Measurements from ENCODE around the gene NDUFV3.

NDUFV3 gene

GRCh38 chr21:42855937-42856335, 37.2 kb upstream of the NDUFV3 start:
- Histone ChIP-seq H3K4me3 (ENCODE audit: low read depth in 1 of 2, low read length in 2 of 2) (no peak overlapping the region), H3K27me3 (ENCODE audit: insufficient read depth, low read length, poor library complexity) (no peaks in the 10 kb centered on the region), H3K9me3 (ENCODE audit: insufficient read depth, low read length, severe bottlenecking) (no peaks in the 10 kb centered on the region), H3K27ac (ENCODE audit: low read length) (no peak overlapping the region), H2AFZ (ENCODE audit: low read depth, low read length) (no peak overlapping the region), H3K9ac (ENCODE audit: low read depth, low read length) (no peak overlapping the region), H3K4me2 (ENCODE audit: insufficient read depth, low read length) (no peak overlapping the region), H4K20me1 (ENCODE audit: insufficient read depth, low read length) (peaks cover 79% of the 10 kb centered on the region), H3K36me3 (ENCODE audit: insufficient read depth, low read length) (peaks cover 98% of the 10 kb centered on the region), H3K79me2 (ENCODE audit: insufficient read depth, low read length) (peaks cover 49% of the 10 kb centered on the region), H3K4me1 (ENCODE audit: insufficient read depth, low read length) (no peaks in the 10 kb centered on the region)
- DNase-seq (no peak), ATAC-seq (ENCODE audit: insufficient read depth, low read depth) (no peak)
- no peak for TF ChIP-seq EZH2 (IDR thresholded peaks at IDR 0.05; ENCODE audit: borderline replicate concordance, low read depth, low read length, severe bottlenecking)
- TF ChIP-seq, protein P1, sequence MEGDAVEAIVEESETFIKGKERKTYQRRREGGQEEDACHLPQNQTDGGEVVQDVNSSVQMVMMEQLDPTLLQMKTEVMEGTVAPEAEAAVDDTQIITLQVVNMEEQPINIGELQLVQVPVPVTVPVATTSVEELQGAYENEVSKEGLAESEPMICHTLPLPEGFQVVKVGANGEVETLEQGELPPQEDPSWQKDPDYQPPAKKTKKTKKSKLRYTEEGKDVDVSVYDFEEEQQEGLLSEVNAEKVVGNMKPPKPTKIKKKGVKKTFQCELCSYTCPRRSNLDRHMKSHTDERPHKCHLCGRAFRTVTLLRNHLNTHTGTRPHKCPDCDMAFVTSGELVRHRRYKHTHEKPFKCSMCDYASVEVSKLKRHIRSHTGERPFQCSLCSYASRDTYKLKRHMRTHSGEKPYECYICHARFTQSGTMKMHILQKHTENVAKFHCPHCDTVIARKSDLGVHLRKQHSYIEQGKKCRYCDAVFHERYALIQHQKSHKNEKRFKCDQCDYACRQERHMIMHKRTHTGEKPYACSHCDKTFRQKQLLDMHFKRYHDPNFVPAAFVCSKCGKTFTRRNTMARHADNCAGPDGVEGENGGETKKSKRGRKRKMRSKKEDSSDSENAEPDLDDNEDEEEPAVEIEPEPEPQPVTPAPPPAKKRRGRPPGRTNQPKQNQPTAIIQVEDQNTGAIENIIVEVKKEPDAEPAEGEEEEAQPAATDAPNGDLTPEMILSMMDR (IDR thresholded peaks at IDR 0.05; ENCODE audit: borderline replicate concordance, extremely low read depth, low read length, poor library complexity, severe bottlenecking) = no peak

DNA sequence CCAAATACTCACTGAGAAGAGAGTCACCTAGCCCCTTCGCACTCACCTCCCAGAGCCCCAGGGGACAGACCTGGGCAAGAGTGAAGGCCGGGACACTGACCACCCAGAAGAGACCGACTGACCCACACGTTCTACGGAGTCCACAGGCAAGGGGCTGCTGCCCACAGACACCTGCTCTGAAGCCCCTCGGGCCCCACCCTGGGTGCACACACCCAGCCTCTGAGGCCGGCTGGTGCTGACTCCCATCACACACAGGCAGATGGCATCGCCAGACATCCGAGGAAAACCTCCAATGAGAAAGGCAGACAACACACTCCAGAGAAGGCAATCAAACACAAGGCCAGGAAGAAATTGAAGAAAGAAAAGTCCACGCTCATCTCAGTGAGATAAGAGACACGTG, 35.9 kb upstream of the NDUFV3 start:
- DNase-seq (no peak), ATAC-seq (ENCODE audit: insufficient read depth, low read depth) (no peak)
- no peak overlapping the region for H3K4me3 ChIP-seq (ENCODE audit: low read depth in 1 of 2, low read length in 2 of 2)
- TF ChIP-seq, protein P1 (IDR thresholded peaks at IDR 0.05; ENCODE audit: borderline replicate concordance, extremely low read depth, low read length, poor library complexity, severe bottlenecking) = no peak
- H3K27ac ChIP-seq (ENCODE audit: low read length) = no peak overlapping the region
- H2AFZ ChIP-seq (ENCODE audit: low read depth, low read length) = no peak overlapping the region
- no peak overlapping the region for H3K4me2 ChIP-seq (ENCODE audit: insufficient read depth, low read length)
- H3K79me2 ChIP-seq (ENCODE audit: insufficient read depth, low read length) = peaks cover 53% of the 10 kb centered on the region
- H3K4me1 ChIP-seq (ENCODE audit: insufficient read depth, low read length) = no peaks in the 10 kb centered on the region
- peaks cover 74% of the 10 kb centered on the region for H4K20me1 ChIP-seq (ENCODE audit: insufficient read depth, low read length)
- peaks cover 95% of the 10 kb centered on the region for H3K36me3 ChIP-seq (ENCODE audit: insufficient read depth, low read length)
- H3K9ac ChIP-seq (ENCODE audit: low read depth, low read length) = no peak overlapping the region
- H3K9me3 ChIP-seq (ENCODE audit: insufficient read depth, low read length, severe bottlenecking) = no peaks in the 10 kb centered on the region
- no peaks in the 10 kb centered on the region for H3K27me3 ChIP-seq (ENCODE audit: insufficient read depth, low read length, poor library complexity)

DNA sequence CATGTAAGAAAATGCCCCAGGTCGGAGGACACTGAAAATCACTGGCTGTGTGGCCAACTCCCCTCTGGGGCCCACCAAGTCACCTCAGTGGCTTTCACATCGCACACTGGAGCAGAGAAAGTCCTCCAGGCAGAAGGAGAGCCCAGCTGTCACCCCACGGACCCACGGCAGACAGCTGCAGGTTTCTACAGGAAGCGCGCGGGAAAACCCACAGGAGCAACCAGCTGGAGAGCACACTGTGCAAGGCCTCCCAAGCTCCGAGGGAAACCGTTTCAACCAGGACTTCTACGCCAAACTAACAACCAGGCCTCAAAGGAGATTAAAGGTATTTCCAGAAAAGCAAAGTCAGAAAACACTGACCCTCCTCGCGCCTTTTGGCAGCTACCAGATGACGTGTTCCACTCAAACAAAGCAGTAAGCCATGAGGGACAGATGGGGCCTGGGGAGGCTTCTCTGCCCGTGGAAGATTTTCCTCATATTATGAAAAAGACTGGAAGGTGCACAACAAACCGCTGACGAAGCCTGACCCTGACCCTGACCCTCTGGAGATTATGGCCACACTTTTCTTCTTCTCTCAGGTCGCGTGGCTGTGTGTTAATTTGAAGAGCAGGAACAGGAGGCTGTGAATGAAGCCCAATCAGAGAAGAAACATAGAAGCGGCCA, 34.8 kb upstream of the NDUFV3 start:
- Histone ChIP-seq H3K79me2 (ENCODE audit: insufficient read depth, low read length) (peaks cover 64% of the 10 kb centered on the region), H3K36me3 (ENCODE audit: insufficient read depth, low read length) (peaks cover 96% of the 10 kb centered on the region), H2AFZ (ENCODE audit: low read depth, low read length) (no peak overlapping the region), H3K27ac (ENCODE audit: low read length) (0 out of 2 replicates have a peak overlapping the region, but pooled peaks have one; percentile 32), H3K9ac (ENCODE audit: low read depth, low read length) (no peak overlapping the region), H3K9me3 (ENCODE audit: insufficient read depth, low read length, severe bottlenecking) (no peaks in the 10 kb centered on the region), H4K20me1 (ENCODE audit: insufficient read depth, low read length) (peaks cover 79% of the 10 kb centered on the region), H3K4me3 (ENCODE audit: low read depth in 1 of 2, low read length in 2 of 2) (no peak overlapping the region), H3K4me2 (ENCODE audit: insufficient read depth, low read length) (no peak overlapping the region), H3K4me1 (ENCODE audit: insufficient read depth, low read length) (no peaks in the 10 kb centered on the region), H3K27me3 (ENCODE audit: insufficient read depth, low read length, poor library complexity) (no peaks in the 10 kb centered on the region)
- no peak for TF ChIP-seq EZH2 (IDR thresholded peaks at IDR 0.05; ENCODE audit: borderline replicate concordance, low read depth, low read length, severe bottlenecking)
- TF ChIP-seq, protein P1 (IDR thresholded peaks at IDR 0.05; ENCODE audit: borderline replicate concordance, extremely low read depth, low read length, poor library complexity, severe bottlenecking) = no peak
- ATAC-seq (ENCODE audit: insufficient read depth, low read depth) = no peak
- DNase-seq = no peak
